NCI-H2196 (cell line): ENCODE data around the gene ARHGEF4.

Experiments used
- DNase-seq: peaks from one replicate; lab custom pipeline; 2025; ENCODE audit not compliant: unreplicated experiment; lab: John Stamatoyannopoulos, UW

The ARHGEF4 gene

DNA sequence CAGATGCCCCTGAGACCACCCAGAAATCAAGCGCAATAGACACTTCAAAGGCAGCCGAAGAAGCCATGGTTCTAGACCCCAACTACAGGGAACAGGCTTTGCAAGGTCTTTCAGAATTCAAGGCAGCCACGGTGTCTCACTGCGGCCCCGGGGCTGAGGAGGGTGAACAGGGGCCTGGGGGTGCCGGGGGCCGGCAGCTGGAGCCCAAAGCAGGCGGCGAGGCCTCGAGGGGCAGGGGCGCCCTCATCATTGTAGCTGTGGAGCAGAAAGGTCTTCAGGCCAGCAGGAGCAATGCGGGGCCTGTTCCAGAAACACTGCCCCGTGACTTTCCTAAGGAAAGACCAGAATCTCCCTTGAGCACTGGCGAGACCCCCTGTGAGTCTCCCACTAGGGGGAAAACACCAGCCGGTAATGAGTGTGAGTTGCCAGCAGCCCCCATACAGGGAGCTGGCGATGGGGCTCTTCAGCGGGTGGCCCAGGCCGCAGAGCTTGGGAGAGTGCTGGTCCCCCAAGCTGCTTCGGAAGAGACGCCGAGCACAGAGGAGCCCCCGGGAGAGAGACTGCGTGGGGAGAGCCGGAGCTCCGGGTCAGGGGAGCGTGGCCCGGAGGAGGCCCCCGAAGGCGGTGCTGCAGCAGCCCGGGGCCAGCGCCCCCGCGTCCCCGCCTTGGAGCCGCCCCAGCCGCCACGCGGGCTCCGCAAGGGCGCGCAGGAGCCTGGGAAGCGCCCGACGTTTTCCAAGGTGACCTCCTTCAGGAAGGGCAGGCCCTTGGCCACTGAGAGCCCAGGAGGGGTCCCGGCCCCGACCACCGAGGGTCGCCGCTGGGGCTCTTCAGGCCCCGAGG is 79.1 kb downstream of the ARHGEF4 start:
- no peak for DNase-seq

DNA sequence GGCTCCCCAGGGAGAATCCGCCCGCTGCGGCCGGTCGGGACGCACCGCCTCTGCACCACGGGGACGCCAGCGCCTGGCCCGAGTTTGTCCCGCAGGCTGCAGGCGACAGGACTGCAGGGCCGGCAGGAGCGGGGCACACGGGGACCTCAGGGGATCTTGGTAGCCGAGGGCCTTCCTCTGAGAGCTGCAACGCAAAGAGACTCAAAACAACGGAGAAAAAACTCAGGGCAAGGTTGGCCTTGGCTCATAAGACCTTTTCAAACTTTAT is 79.7 kb downstream of the ARHGEF4 start:
- no peak for DNase-seq

DNA sequence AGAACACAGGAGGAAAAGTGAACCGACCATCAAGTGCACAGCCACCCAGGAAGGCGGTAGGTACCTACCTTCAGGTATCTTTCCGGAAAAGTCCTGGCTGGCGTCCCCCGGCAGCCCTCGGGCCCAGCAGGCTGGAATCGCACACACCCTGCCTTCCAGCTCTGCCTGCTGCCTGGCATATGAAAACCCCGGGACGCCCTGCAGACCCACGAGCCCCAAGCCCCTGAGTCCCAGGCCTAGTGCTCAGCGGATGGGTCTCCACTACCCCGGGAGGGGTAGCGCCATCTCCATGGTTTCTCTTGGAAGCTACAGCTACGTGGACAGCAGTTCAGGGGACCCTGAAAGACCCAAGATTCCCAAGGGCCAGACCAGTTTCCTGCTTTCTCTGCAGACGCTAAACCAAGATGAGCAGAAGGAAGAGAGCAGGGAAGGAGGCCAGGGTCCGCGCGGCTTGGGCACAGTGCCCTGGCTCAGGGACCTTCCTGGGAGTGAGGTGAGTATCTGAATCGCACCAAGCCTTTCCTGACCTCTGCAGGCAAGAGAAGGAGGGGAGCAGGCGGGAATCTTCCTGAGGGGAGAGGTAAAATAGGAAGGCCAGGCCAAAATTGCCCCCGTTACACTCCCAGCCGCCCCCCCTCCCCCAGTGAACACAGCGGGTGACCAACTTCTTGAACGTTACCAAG is 80.4 kb downstream of the ARHGEF4 start:
- DNase-seq, result no peak

DNA sequence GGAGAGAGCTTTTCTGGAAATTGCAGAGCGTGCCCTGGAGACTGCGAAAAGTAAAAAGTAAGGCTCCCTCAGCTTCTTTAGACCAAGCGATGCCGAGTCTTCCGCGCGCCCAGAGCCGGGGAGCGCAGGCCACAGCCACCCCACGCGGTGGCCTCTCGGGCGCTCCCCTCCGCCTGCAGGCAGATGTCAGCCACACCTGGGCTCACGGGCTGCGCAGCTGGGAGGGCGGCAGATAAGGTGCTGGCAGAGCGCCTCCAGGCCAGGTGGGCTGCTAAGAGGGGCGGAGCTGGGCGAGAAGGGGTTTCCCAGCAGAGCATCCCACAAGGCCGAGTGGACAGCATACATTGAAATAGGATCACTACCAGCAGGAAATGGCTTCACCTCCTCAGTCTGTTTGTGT is 81.7 kb downstream of the ARHGEF4 start:
- no peak for DNase-seq

DNA sequence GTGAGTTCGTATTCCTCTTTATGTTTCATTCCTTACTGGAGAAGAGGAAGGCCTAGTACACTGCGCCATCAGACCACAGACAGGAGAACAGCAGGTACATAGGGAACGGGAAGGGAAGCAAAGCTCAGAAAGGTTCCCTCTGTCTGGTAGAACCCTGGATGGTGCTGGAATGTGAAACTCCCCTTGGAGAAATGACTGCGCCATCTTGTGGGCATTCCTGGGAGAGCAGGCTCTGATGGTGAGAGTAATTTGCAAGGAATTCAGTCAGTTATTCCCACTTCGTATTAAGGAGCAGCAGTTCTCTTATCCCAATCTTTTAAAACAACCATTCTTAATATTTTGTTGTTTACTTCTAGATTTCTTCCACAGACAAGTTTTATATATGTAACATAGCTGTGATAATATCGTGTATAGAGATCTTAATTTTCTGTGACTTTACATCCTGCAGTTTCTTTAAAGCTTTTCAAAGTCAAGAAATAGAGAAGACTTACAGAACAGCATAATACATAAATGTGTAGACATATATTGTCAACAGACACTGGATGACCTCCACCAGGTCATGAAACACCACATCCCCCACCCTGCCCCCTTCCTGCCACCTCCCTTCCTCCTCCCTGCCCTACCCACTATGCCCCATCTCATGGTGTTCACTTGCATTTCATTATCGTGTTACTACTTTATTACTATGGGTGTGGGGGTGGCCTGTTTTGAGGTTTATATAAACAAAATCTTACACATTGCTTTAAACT is 83.9 kb downstream of the ARHGEF4 start:
- DNase-seq, result peak; percentile 70

DNA sequence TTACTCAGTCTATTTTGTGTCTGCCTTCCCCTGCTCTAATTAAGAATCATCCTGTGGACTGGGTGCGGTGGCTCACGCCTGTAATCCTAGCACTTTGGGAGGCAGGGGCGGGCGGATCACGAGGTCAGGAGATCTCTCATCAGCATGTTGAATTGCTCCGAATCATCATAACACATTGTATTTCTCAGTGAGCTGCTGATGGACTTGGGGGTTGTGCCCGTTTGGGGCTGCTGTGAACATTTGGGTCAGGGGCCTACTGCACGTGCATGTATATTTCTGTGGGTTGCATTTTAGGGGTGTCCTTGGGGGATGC is 84.4 kb downstream of the ARHGEF4 start:
- no peak for DNase-seq

DNA sequence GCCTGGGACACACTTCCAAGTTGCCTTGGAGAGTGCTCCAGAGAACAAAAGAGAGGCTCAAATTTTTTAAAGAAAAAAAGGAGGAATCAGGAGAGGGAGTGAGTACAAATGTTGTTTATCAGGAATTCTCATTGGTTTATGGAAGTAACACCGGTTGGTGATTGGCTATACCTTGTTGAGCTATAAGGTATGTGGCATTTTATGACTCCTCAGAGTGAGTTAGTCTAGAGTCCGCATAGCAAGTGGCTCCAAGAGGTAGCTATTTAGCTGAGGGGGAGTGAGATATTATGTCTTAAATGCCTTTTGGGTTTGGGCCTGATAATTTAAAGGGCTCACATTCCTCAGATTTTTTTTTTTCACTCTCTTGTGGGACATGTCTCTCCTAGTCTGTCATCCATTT is 85.7 kb downstream of the ARHGEF4 start:
- no peak for DNase-seq

DNA sequence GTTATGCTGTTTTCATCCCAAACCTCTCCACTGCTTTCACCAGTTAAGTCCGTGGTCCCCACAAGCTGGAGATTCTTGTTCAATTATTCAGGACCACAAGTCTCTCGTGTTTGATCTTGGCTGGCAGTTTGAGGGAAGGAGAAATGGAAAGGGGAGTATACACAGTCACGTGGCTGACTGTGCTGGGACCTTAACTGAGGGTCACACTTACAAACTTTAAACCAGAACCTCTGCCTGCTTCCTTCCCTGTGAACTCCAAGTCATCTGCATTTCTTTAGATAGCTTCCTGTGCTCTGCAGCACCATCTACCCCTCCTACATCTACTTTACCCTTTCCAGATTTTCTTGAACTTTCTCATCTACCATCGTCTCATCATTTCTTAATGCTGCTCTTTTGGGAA is 91.7 kb downstream of the ARHGEF4 start:
- no peak for DNase-seq

DNA sequence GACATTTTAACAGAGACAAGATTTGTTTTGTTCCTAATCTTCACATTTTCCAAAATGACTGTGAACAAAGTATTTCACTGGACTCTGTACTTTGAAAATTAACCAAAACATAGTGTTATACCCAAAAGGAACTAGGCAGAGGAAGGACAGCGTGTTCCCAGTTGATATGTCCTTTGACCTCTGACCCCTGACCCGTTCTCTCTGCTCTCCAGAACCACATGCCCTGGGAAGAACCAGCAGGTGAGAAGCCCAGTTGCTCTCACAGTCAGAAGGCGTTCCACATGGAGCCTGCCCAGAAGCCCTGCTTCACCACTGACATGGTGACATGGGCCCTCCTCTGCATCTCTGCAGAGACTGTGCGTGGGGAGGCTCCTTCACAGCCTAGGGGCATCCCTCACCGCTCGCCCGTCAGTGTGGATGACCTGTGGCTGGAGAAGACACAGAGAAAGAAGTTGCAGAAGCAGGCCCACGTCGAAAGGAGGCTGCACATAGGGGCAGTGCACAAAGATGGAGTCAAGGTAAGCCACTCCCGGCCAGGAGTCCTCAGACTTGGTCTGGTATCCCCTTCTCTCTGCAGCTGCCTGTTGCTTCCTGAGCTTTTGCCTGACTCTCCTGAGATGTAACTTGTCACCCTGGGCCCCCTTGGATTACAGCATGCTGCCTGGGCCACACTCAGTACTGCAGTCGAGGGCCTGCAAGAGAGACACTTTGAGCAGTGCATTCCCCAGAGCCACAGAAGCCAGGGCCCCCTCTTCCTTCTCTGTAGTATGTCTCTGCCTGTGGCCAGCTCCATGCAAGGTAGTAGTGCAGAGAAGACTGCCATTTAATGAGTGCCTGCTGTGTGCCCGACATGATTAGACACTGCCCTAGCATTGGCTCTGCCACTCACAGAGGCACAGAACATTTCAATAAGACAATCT is 94.3 kb downstream of the ARHGEF4 start:
- no peak for DNase-seq

DNA sequence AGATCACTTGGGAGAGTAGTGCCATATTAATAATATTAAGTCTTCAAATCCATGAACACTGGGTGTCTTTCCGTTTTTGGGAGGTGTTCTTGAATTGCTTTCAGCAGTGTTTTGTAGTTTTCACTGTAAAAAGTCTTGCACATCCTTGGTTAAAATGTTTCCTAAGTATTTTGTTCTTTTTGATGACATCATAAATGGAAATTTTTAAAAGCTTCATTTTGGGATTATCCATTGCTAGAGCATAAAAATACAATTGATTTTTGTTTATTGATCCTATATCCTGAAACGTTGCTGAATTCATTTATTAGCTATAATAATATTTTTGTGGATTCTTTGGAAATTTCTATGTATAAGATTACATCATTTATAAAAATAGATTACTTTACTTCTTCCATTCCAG is 96.8 kb downstream of the ARHGEF4 start:
- no peak for DNase-seq

DNA sequence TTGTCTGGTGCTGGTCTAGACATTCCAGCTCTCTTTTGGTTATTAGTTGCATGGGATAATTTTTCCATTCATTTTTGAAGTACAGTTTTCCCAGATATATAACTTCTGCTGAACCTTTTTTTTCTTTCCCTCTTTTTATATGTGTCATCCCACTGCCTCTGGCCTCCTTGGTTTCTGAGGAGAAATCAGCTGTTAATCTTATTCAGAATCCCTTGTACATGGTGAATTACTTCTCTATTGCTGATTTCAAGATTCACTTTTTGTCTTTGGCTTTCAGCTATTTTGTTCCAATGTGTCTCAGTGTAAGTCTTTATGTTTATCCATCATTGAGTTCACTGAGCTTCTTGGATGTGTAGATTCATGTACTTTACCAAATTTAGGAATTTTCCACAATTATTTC is 99.7 kb downstream of the ARHGEF4 start:
- no peak for DNase-seq

DNA sequence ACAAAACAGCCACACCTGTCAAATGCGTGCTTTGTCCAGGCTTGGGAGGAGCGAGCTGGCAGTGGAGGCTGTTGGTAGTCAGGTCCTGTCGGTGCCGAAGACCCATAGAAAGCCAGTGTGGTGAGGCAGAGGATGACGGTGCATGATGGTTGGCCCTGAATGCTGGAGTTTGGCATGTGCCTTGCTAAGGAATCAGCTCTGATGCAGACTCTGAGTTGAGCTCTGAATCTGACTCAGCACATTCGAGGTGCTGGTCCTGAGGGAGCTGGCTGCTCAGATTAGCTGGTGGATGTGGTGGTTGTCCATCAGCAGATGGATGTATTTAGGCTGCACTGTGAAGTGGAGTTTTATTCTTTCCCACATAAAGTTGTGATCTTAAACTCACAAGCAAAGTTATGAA is 111.3 kb downstream of the ARHGEF4 start:
- no peak for DNase-seq

DNA sequence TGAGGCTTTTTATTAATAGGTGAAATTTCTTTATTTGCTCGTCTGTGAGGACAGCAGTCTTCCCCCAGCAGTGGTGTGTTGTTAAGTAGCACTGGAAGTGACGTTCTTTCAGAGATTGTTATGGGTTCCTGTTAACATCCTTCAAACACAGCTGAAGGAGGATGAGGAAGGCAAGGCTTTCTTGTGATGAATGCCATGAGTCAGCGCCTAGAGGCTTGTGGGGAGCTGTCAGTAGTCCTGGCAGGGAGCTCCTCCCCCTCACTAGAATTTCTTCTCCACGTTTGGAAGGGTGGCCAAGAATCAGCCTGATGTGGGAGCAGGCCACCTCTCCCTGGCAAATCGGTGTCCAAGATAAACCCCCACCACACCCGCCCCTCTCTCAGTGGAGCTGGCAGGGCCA is 113.2 kb downstream of the ARHGEF4 start:
- no peak for DNase-seq

DNA sequence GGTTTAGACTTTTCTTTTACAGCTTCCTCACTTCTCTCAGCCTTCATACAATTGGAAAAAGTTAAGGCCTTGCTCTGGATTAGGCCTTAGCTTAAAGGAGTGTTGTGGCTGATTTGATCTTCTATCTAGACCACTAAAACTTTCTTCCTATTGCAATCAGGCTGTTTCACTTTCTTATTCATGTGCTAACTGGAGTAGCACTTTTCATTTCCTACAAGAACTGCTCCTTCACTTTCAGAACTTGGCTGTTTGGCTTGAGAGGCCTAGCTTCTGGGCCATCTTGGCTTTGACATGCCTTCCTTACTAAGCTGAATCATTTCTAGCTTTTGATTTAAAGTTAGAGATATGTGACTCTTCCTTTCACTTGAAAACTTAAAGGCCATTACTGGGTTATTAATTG is 114.3 kb downstream of the ARHGEF4 start:
- DNase-seq, result no peak

DNA sequence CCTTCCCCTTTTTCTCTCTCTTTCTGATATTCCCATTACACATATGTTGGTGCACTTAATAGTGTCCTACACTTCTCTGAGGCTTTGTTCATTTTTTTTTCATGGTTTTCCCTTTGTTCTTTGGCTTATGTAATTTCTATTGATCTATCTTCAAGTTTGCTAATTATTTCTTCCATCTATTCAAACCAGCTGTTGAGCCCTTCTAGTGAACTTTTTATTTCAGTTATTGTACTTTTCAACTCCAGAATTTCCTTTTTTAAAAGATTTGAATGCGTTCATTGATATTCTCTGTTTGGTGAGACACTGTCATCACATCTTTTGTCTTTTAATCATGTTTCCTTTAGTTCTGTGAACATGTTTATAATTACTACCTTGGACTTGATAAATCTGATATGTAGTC is 118.2 kb downstream of the ARHGEF4 start:
- DNase-seq, result no peak

DNA sequence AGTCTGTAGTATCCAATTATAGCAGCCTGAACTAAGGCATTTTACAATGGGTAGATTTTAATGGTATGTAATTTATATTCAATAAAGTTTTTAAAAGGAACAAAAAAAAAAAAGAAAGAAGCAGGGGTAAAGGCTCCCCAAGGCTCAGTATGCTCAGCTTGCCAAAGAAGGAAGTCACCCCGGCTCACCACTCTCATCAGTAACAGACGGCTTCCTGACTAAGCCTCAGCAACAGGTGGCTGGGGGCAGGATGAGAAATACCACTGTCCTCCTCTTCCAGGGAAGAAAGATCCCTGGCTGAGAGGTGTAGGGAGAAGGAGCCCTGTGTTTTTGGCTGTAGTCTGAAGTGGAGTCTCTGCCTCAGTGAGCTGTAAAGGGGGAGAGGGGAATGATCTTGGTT is 121.2 kb downstream of the ARHGEF4 start:
- DNase-seq, result no peak

DNA sequence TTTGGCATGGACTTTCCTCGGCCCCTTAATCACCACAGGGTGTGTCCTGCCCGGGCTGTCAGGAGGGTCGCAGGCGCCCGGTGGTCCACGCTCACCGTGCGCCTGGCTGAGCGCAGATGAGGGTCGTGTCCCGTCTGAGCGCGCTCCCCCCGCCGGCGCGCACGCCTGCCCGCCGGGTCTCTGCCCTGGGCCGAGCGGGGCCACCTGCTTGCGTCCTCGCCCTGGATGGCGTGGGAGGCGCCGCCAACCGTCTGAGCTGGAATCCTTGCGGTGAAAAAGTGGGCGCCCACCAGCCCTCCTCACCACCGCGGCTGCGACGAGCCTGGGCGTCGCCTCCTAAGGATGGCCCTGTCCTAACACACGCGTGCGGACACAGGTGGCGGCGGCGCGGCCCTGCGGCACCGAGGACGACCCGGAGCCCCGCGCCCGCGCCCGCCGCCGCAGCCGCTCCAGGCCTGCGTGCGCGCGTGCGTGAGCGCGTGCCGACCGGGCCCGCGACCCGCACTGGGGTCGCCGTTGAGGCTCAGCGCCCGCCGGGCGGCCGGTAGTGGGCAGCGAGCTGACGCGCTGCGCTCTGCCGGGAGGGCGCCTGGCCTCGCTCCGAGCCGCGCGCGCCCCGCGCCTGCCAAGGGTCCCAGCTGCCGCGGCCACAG is 126.6 kb downstream of the ARHGEF4 start:
- no peak for DNase-seq

DNA sequence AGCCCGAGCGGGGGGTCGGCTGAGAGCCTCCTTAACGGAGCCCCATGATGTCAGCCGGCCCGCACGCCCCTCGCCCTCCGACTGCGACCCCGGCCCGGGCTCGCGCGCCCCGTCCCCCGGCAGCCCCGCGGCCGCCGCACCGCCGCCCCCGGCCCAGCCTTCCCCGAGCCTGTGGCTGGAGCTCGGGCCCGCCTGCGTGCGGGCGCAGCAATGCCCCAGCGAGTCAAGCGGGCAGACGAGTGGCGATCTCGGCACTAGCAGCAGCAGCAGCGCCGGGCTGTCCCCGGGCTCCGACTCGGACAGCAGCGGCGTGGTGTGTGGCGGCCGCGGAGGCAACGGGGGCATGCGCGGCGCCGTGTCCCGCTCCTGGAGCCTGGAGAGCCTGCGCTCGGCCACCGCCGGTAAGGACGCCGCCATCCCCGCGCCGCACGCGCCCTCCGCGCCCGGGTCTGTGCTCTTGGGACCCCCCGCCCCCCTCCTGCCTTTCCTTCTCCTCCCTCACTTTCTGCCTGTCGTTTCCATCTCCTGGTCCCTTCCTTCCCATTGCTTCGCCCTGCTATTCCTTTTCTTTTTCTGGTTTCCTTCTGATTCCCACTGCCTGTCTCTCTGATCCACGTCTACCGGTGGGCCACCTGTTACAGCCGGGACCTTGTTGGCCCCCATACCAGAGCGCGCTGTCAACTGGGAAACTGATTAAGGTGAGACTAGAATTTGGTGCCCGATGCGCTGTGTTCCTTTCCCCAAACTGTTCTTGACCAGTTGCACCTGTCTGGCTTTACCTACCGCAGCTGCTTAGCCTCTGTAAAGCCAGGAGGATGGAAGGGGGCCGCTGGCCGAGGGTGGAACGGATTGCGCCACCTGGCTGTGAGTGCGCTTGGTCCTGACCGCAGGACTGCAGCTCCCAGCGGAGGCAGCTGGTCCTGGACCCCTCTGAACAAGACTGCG is 127.4 kb downstream of the ARHGEF4 start:
- DNase-seq, result no peak

DNA sequence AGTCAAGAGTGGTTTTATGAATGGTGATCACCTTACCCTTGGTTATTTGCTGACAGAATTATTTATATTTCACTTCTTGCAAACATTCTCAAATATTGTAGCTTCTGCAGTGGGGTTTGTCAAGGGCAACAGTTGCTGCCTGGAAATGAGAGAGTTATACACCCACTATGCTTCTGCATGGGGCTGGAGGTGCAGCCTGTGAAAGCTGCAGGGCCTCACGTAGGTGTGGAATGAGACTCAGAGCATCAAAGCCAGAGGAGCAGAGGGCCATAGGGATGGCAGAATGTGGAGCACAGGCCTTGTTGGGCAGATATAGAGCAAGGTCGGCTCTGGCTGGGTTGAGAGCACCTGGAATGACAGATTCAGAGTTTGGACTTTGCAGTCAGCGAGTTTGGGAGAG is 128.2 kb downstream of the ARHGEF4 start:
- no peak for DNase-seq
